CD4-positive, alpha-beta T cell (primary cell): Measurements from ENCODE around the gene SUGT1. TPM values are rescaled to one million over a fixed set of nuclear protein-coding genes. Genes with fewer than 3 reads are reported as not detected.
A peak's percentile ranks its signal among the peaks of the same experiment; 100 is the strongest.

Experiments
- ATAC-seq: fragments of 200-7000 bp; cut with Tn5 transposase; one replicate; pipeline ENCODE4 v1.10.0; 2022; ENCODE audit warnings: mild to moderate bottlenecking; ENCODE audit not compliant: poor library complexity
- CTCF ChIA-PET: fragments of 350-600 bp; sonication (Branson Sonifier 250); formaldehyde crosslinking; loops from one replicate; lab custom pipeline; 2021; ENCODE audit warnings: antibody characterized with exemption, inconsistent platforms; lab: Charles Lee
- POLR2A ChIA-PET: fragments of 350-600 bp; sonication (Branson Sonifier 250); formaldehyde crosslinking; loops from one replicate; lab custom pipeline; 2021; ENCODE audit warnings: antibody characterized with exemption, inconsistent platforms; lab: Charles Lee
- DNase-seq, 14 experiments: peaks; one replicate each; pipeline ENCODE4 v3.0.0-alpha.2; 2013 to 2020; ENCODE audit warnings: mixed read lengths in 2 of 14
- H3K27ac ChIP-seq, 2 donors: one replicate each; pipeline versions ENCODE4 v1.5.1 to v1.7.0; 2013; ENCODE audit warnings: low read length in 2 of 2, low read depth in 1 of 2, mild to moderate bottlenecking in 1 of 2
- H3K27me3 ChIP-seq, 2 experiments: 1 replicate in 1 of 2; 2 replicates in 1 of 2; pipeline versions ENCODE4 v1.6.1 to v1.7.0; 2013; ENCODE audit warnings: low read length in 2 of 2, control low read depth in 1 of 2, mild to moderate bottlenecking in 1 of 2, moderate library complexity in 1 of 2; ENCODE audit not compliant: insufficient read depth in 2 of 2, control insufficient read depth in 1 of 2
- H3K36me3 ChIP-seq: one replicate; pipeline ENCODE4 v1.6.1; 2013; ENCODE audit warnings: low read length, control low read depth; ENCODE audit not compliant: insufficient read depth
- H3K4me1 ChIP-seq: one replicate; pipeline ENCODE4 v1.6.1; 2013; ENCODE audit warnings: low read length, control low read depth; ENCODE audit not compliant: insufficient read depth
- H3K4me3 ChIP-seq: one replicate; pipeline ENCODE4 v1.5.1; 2013; ENCODE audit warnings: mild to moderate bottlenecking, low read length, moderate library complexity
- H3K9me3 ChIP-seq, 2 experiments: 1 replicate in 1 of 2; 2 replicates in 1 of 2; pipeline versions ENCODE4 v1.6.1 to v1.7.0; 2013; ENCODE audit warnings: low read length in 2 of 2, mild to moderate bottlenecking in 2 of 2, control low read depth in 1 of 2, moderate library complexity in 1 of 2; ENCODE audit not compliant: control insufficient read depth in 1 of 2, insufficient read depth in 1 of 2
- H3K27ac Mint-ChIP-seq: one replicate; pipeline ENCODE4 v1.8.0; 2020; ENCODE audit warnings: mixed read lengths
- H3K27me3 Mint-ChIP-seq: one replicate; pipeline ENCODE4 v1.8.0; 2021; ENCODE audit warnings: mixed read lengths
- H3K36me3 Mint-ChIP-seq: one replicate; pipeline ENCODE4 v1.8.0; 2021; ENCODE audit warnings: low read depth, mixed read lengths
- H3K4me1 Mint-ChIP-seq: one replicate; pipeline ENCODE4 v1.8.0; 2021; ENCODE audit warnings: low read depth, mixed read lengths
- H3K4me3 Mint-ChIP-seq: one replicate; pipeline ENCODE4 v1.8.0; 2020; ENCODE audit warnings: mild to moderate bottlenecking, mixed read lengths
- H3K9me3 Mint-ChIP-seq: one replicate; pipeline ENCODE4 v1.8.0; 2020; ENCODE audit warnings: mixed read lengths
- CTCF ChIP-seq: fragments of 200-600 bp; IDR thresholded peaks from one replicate; pipeline ENCODE4 v1.8.0; 2022; ENCODE audit warnings: antibody characterized with exemption, mild to moderate bottlenecking
- intact Hi-C, 2 experiments: fragments of 100-400 bp; cut with DNase I in 1 of 2; cut with micrococcal nuclease in 1 of 2; formaldehyde crosslinking; loops; one replicate each; pipeline versions ENCODE4 v1.15.1 to v1.9.0; 2023 to 2025; cut with DNase I, micrococcal nuclease
- total RNA-seq, 174 experiments: library from RNA in 2 of 174; stranded (reverse) in 2 of 174; gene quantifications; one replicate each; pipeline ENCODE4 v1.2.3 and lab custom pipeline; 2021 to 2026

Gene SUGT1
- total RNA-seq, 2 experiments from 2014 or later, result 18.5 to 20.1 TPM

GRCh38 chr13:52646967-52647366 is 5.7 kb upstream of the SUGT1 start:
- Histone ChIP-seq H3K4me1 (peaks cover 9% of the 10 kb centered on the region), H3K4me3 (no peak overlapping the region), H3K27me3 (no peaks in the 10 kb centered on the region), H3K36me3 (peaks cover 9% of the 10 kb centered on the region), H3K27ac (no peak overlapping the region), H3K9me3 (no peaks in the 10 kb centered on the region)
- H3K9me3 Mint-ChIP-seq, result no peaks in the 10 kb centered on the region
- peaks cover 12% of the 10 kb centered on the region for H3K4me1 Mint-ChIP-seq
- intact Hi-C loops, result no loop called here
- DNase-seq (no peak), ATAC-seq (no peak)
- no peak overlapping the region for H3K27ac Mint-ChIP-seq
- POLR2A ChIA-PET, result no interaction called here
- TF ChIP-seq CTCF, result no peak
- H3K27me3 Mint-ChIP-seq, result no peaks in the 10 kb centered on the region
- no peak overlapping the region for H3K4me3 Mint-ChIP-seq
- CTCF ChIA-PET, result no interaction called here
- H3K36me3 Mint-ChIP-seq, result peaks cover 47% of the 10 kb centered on the region

GRCh38 chr13:52650731-52651130 is 1.9 kb upstream of the SUGT1 start:
- TF ChIP-seq CTCF, result no peak
- Mint-ChIP-seq H3K36me3 (peaks cover 18% of the 10 kb centered on the region), H3K4me1 (peaks cover 12% of the 10 kb centered on the region), H3K9me3 (no peaks in the 10 kb centered on the region), H3K27ac (no peak overlapping the region), H3K27me3 (no peaks in the 10 kb centered on the region), H3K4me3 (no peak overlapping the region)
- Histone ChIP-seq H3K4me1 (peaks cover 24% of the 10 kb centered on the region), H3K4me3 (no peak overlapping the region), H3K9me3 (no peaks in the 10 kb centered on the region), H3K27ac (no peak overlapping the region), H3K27me3 (no peaks in the 10 kb centered on the region), H3K36me3 (peaks cover 6% of the 10 kb centered on the region)
- intact Hi-C loops, result loop anchor here in 1 of 2 experiments (5.0 to 10.0 kb wide), 3 partner anchors 198 to 836 kb away; partner anchors contain the start of gene VPS36
- CTCF ChIA-PET, result no interaction called here
- POLR2A ChIA-PET, result no interaction called here
- DNase-seq (no peak), ATAC-seq (no peak)

GRCh38 chr13:52651897-52652195 is 790 bp upstream of the SUGT1 start:
- no peak for DNase-seq
- H3K4me1 Mint-ChIP-seq, result peaks cover 12% of the 10 kb centered on the region

More at GRCh38 chr13:52651897-52652195, 790 bp upstream of the SUGT1 start:
- Histone ChIP-seq H3K27ac (peak overlapping the region; percentile 93 to 97), H3K27me3 (no peaks in the 10 kb centered on the region), H3K36me3 (peaks cover 6% of the 10 kb centered on the region), H3K4me3 (peak overlapping the region; percentile 85), H3K4me1 (peaks cover 26% of the 10 kb centered on the region), H3K9me3 (no peaks in the 10 kb centered on the region)
- Mint-ChIP-seq H3K4me3 (no peak overlapping the region), H3K9me3 (no peaks in the 10 kb centered on the region), H3K27ac (no peak overlapping the region), H3K36me3 (peaks cover 14% of the 10 kb centered on the region), H3K27me3 (no peaks in the 10 kb centered on the region)
- intact Hi-C loops, result loop anchor here (1.0 to 10.0 kb wide), 6 partner anchors 35 to 837 kb away; partner anchors contain the start of genes CKAP2 (in 1 of the 2) and VPS36 (in 1 of the 2)
- CTCF ChIA-PET, result interaction anchor here (1.2 to 2.8 kb wide), 5 partner anchors 11 to 524 kb away, joined by 4 to 36 read pairs (median 13); partner anchors contain the start of gene VPS36
- TF ChIP-seq CTCF, result no peak
- POLR2A ChIA-PET, result interaction anchor here (0.6 to 3.6 kb wide), 14 partner anchors 12 to 1199 kb away, joined by 3 to 148 read pairs (median 4); partner anchors contain the start of genes ALG11, CKAP2, INTS6 and VPS36
- no peak for ATAC-seq
